ENCODE results near the gene DLG2. TPM values are rescaled to one million over a fixed set of nuclear protein-coding genes. Genes with fewer than 3 reads are reported as not detected.

Gene DLG2
- total and polyA plus RNA-seq, 9 donors: 2.5 to 20.7 (median 12.0) TPM

GRCh38 chr11:83676056-83676601 is 1951.0 kb downstream of the DLG2 start:
- Histone ChIP-seq H3K27ac (no peak overlapping the region), H3K9me3 (no peaks in the 10 kb centered on the region), H3K27me3 (no peaks in the 10 kb centered on the region), H3K4me3 (no peak overlapping the region), H3K36me3 (no peaks in the 10 kb centered on the region), H3K4me1 (ENCODE audit: insufficient read depth) (no peaks in the 10 kb centered on the region)
- no peak for DNase-seq
- TF ChIP-seq EP300 (IDR thresholded peaks at IDR 0.05) (no peak), POLR2A (IDR thresholded peaks at IDR 0.05) (no peak)
- TF ChIP-seq, protein P1, sequence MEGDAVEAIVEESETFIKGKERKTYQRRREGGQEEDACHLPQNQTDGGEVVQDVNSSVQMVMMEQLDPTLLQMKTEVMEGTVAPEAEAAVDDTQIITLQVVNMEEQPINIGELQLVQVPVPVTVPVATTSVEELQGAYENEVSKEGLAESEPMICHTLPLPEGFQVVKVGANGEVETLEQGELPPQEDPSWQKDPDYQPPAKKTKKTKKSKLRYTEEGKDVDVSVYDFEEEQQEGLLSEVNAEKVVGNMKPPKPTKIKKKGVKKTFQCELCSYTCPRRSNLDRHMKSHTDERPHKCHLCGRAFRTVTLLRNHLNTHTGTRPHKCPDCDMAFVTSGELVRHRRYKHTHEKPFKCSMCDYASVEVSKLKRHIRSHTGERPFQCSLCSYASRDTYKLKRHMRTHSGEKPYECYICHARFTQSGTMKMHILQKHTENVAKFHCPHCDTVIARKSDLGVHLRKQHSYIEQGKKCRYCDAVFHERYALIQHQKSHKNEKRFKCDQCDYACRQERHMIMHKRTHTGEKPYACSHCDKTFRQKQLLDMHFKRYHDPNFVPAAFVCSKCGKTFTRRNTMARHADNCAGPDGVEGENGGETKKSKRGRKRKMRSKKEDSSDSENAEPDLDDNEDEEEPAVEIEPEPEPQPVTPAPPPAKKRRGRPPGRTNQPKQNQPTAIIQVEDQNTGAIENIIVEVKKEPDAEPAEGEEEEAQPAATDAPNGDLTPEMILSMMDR (IDR thresholded peaks at IDR 0.05): no peak
- intact Hi-C loops (cut with DNase I): no loop called here

DNA sequence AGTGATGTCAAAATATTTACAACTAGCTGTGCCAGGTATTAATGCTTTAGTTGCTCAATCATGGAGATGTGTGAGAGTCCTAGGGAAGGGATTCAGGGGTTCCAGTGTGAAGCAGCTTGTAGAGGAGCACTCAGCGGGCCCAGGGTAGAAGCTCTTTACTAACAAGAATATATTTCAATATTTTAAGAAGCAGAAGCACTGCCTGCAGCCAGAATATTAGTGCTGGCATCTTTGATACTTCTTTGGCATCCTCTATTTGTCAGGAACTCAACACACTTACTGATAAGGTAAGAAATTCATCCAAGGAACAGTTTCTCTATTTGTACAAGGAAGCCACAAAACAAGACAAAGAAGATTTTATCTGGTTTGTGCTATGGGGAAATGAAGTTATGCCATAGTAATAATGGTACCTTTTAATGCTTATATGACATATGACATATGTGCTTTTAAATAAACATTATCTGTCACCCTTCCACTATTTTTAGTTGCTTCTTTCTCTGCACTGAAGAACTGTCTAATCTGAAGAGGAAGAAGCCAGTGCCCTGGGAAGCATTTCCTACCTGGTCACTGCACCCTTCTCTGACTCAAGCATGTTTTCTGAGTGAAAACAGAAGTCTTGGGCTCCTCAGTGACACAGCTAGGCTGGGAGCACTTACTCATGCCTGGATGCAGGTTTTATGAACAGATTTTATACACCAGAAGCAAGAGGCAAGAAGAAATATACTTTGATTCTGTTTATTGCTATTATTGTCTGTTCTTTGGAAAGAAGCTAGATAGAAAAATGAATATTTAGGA is 1952.8 kb downstream of the DLG2 start:
- intact Hi-C loops (cut with DNase I): no loop called here
- Histone ChIP-seq H3K36me3 (no peaks in the 10 kb centered on the region), H3K9me3 (no peaks in the 10 kb centered on the region), H3K4me3 (no peak overlapping the region), H3K27ac (no peak overlapping the region), H3K27me3 (no peaks in the 10 kb centered on the region), H3K4me1 (ENCODE audit: insufficient read depth) (no peaks in the 10 kb centered on the region)
- TF ChIP-seq, protein P1 (IDR thresholded peaks at IDR 0.05): no peak
- no peak for TF ChIP-seq EP300 (IDR thresholded peaks at IDR 0.05)
- TF ChIP-seq POLR2A (IDR thresholded peaks at IDR 0.05): no peak
- WGBS, 3 donors: 86 to 89% (median 88%) methylated on average over 1 of the region's 1 CpG
- DNase-seq: no peak

- no peaks in the 10 kb centered on the region for H3K9me3 ChIP-seq
- DNase-seq: no peak
- 85 to 94% (median 91%) methylated on average over 2 of the region's 2 CpGs for WGBS, 3 donors
- no peaks in the 10 kb centered on the region for H3K36me3 ChIP-seq
- no peak overlapping the region for H3K27ac ChIP-seq
- no peaks in the 10 kb centered on the region for H3K4me1 ChIP-seq (ENCODE audit: insufficient read depth)
- no peak overlapping the region for H3K4me3 ChIP-seq
- H3K27me3 ChIP-seq: no peaks in the 10 kb centered on the region
- intact Hi-C loops (cut with DNase I): no loop called here
- no peak for TF ChIP-seq POLR2A (IDR thresholded peaks at IDR 0.05)
- TF ChIP-seq, protein P1 (IDR thresholded peaks at IDR 0.05): no peak
- TF ChIP-seq EP300 (IDR thresholded peaks at IDR 0.05): no peak
Measured at GRCh38 chr11:83671289-83671688, 1955.9 kb downstream of the DLG2 start.

GRCh38 chr11:83666149-83666548 is 1961.0 kb downstream of the DLG2 start:
- no peak overlapping the region for H3K27ac ChIP-seq
- no peaks in the 10 kb centered on the region for H3K9me3 ChIP-seq
- no peak for DNase-seq
- 41 to 62% (median 45%) methylated on average over 4 of the region's 4 CpGs for WGBS, 3 donors
- H3K27me3 ChIP-seq: no peaks in the 10 kb centered on the region
- no peaks in the 10 kb centered on the region for H3K36me3 ChIP-seq
- intact Hi-C loops (cut with DNase I): no loop called here
- no peaks in the 10 kb centered on the region for H3K4me1 ChIP-seq (ENCODE audit: insufficient read depth)
- no peak for TF ChIP-seq POLR2A (IDR thresholded peaks at IDR 0.05)
- TF ChIP-seq, protein P1 (IDR thresholded peaks at IDR 0.05): no peak
- no peak for TF ChIP-seq EP300 (IDR thresholded peaks at IDR 0.05)
- H3K4me3 ChIP-seq: no peak overlapping the region

Measured in ovary (tissue), 9 donors.